Sciatic nerve (tissue), 2 donors: ENCODE results near the gene WDR26. TPM values are rescaled to one million over a fixed set of nuclear protein-coding genes. Genes with fewer than 3 reads are reported as not detected.

ENCODE experiments used
- ATAC-seq: fragments of 200-7000 bp; cut with Tn5 transposase; one replicate; pipeline ENCODE4 v1.9.1; 2020; ENCODE audit warnings: mild to moderate bottlenecking, moderate library complexity
- DNase-seq: peaks from one replicate; pipeline ENCODE4 v3.0.0-alpha.2; 2020; ENCODE audit warnings: low spot score
- intact Hi-C: fragments of 100-400 bp; cut with DNase I; formaldehyde crosslinking; loops from one replicate; pipeline ENCODE4 v1.14.2; 2022
- total RNA-seq: library from RNA; stranded (reverse); fragmentation: NEBNext Ultra II Directional; extraction: Animal tissue kit (Norgen Biotek cat#: 25700); gene quantifications from one replicate; pipeline ENCODE4 v1.2.1, GENCODE V29; 2021
- donor health status: DM: no; HTN: no; CAD: no.
- donor health status: DM: no; HTN: no; CAD: no.

The WDR26 gene
- total RNA-seq, 1 donor from 2014 or later, result 82.4 TPM

DNA sequence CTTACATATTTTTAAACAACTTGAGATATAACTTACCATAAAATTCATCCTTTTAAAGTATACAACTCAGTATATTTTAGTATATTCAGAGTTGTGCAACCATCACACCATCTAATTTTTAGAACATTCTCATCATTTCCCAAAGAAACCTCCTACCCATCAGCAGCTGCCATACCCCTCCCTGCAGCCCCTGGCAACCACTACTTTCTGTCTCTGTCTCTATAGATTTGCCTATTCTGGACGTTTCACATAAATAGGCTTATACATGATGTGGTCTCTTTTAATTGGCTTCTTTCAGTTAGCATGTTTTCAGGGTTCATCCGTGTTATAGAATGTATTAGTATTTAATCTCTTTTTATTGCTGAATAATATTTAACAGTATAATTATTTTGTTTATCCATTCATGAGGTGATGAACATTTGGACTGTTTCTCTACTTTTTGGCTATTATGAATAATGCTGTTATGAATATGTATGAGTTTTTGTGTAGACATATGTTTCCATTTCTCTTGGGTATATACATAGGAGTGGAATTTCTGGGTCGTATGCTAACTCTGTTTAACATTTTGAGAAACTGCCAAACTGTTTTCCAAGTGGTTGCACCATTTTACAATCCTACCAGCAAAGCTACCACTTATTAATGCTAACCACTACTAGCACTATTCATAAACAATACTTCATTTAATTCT is 29.5 kb downstream of the WDR26 start:
- DNase-seq, result no peak
- intact Hi-C loops, result no loop called here
- no peak for ATAC-seq

DNA sequence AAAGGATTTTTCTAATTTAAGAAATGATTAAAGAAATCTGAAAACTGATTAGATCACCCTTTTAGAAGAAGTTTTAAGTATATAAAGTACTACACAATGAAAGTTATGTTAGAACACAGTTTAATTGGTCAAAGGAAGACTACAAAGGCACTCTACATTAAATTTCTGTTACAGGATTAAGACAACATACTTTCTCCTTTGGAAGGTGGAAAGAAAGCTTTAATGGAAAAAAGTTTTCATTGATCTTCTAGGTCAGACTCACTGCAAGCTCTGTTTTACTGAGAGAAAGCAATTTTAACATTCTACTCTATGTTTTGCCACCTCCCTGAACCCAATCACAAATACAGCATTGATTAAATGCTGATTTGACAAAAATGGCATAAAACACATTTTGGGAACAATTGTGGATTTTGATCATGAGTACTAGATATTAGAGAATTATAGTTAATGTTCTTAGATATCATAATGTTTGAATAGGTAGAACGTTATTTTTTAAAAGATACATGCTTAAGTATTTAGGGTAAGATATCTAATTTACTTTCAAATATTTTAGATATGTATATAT is 32.0 kb downstream of the WDR26 start:
- DNase-seq (no peak), ATAC-seq (no peak)
- intact Hi-C loops, result no loop called here

DNA sequence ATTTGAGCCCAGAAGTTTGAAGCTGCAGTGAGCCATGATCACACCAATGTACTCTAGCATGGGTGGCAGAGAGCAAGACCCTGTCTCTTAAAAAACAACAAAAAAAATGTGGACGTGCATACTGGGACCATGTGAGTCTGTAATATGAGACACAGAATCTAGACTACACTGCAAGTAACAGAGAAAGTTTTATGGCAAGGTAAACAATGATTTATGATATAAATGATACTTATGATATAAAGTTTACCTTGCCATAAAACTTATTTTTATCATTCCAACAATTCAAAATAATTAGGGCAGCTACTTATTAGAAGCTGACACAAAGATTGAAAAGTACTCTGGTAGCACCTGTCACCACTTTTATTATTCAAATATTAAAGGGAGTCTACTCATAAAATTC is 34.7 kb downstream of the WDR26 start:
- intact Hi-C loops, result no loop called here
- no peak for ATAC-seq
- no peak for DNase-seq

DNA sequence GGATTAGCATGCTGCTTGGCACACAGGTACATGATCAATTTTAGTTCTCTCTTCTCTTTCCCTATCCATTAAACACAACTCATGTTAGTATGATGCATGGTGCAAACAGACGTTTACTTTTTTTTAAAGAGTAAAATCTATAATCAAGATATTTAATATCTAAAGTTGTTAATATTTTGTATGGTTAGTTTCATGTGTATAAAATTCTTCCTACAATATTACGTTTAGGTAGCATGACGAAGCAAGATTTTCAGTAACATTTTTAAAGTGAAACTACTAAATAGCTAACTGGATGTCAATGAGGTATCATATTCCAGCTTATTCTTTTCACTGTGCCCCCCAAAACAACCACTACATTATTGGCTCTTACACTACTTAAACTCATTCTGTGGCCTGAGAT is 41.3 kb downstream of the WDR26 start:
- DNase-seq (no peak), ATAC-seq (no peak)
- intact Hi-C loops, result no loop called here

DNA sequence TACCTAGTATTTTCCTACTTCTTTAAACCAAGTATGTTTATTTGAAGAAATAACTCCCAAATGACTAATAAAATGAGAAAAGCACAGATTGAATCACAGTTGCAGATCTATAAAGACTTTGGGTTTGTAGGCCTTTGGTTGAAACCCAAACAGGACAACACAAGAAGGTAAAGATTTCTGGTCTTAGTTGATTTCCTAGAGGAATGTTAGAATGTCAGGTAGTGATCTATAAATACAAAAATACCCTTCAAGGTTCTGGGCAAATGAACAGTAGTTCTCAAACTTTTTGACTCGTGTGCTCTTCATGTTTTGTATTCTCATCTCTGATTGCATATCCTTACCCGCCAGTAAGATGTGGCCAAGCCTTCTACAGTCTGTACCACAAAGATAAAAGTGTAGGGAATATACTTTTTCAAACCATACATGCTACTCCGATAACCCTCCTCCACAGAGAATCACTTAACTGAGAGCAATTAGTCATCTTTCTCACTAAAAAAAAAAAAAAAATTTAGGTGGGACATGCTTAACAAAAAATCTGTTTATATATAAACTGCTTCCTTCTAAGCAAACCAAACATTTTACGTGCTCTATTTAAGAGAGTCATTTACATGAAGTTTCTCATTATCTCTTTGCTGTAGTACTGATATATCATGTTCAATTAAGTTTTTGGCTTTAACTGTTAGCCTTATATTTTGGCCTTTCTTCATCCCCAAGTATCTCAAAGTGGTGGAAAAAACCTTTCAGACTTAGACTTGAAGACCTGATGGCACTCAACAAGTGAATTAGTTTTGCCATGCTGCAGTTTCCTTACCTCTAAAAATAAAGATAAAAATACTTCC is 42.0 kb downstream of the WDR26 start:
- ATAC-seq (no peak), DNase-seq (no peak)
- intact Hi-C loops, result no loop called here

DNA sequence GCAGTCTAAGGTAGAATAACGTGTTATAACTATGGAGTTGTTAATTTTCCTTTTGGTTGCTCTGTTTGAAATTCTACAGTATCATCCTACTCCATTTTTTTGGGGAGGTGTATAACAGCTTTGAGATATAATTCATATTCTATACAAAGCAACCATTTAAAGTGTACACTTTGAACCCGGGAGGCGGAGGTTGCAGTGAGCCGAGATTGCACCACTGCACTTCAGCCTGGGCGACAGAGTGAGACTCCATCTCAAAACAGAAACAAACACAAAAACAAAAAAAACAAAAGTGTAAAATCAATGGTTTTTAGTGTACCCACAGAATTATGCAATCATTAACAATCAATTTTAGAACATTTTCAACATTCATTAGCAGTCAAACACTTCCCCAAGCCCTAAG is 44.1 kb downstream of the WDR26 start:
- DNase-seq, result no peak
- intact Hi-C loops, result no loop called here
- no peak for ATAC-seq

DNA sequence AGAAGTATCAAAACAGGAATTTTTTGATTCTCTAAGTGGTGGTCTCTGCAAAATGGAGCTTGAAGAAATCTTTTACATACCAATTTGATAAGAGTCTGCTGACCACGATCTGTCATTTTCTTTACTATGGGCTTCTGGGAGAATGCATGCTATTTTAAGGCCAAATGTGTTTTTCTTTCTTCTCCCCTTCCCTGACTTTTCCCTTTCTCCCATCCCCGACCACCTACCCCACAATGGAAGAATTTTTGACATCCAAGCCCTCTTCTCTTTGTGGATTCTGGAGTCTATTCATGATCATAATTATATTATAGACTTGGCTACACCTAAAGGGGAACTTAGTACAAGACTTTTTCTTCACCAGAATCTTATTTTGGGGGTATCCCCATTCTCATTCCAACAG is 46.7 kb downstream of the WDR26 start:
- intact Hi-C loops, result no loop called here
- ATAC-seq, result no peak
- DNase-seq, result no peak

DNA sequence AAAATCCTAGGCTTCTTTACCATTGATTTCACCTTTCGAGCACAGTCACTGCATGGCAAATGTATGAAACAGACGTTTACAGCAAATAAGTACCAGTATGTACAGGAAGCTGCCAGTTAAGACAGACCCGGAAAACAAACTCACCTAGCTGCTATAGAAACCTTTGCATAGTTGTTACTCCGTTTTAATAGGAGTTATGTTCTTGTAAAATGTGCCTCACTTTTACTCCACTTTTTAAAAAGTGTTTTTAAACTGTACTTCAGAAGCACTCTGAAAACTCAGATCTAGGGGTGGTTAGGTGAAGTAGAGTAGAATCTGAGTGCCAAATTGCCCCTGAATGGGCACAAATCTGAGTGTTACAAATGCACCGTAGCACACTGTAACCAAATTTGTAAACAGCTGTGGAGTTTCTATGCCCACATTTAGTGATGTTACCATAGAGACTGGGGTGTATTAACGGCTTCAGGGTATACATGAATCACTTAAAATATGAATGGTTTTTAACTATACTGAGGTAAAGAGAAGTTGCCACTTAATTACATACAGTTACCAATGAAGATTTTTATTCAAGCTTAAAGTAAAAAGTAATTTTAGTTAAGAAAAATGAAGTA is 47.2 kb downstream of the WDR26 start:
- intact Hi-C loops, result no loop called here
- ATAC-seq (no peak), DNase-seq (no peak)

DNA sequence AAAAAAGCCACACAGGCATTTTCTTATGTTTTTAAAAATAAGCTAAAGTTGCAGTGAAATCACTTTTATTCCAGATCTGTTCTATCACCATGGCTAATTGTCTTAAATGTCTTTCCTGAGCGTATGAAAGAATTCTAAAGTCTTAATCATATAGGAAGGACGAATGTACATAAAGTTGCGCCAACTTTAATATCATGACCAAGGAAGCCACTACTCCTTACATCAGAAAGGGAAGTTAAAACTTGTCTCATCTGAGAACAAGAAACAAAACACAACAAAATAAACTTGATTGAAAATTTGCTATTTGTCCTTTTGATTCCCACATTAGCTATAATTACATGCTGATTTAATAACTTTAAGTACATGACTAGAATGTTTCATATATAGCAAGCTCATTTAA is 51.4 kb downstream of the WDR26 start:
- ATAC-seq (no peak), DNase-seq (no peak)
- intact Hi-C loops, result no loop called here

DNA sequence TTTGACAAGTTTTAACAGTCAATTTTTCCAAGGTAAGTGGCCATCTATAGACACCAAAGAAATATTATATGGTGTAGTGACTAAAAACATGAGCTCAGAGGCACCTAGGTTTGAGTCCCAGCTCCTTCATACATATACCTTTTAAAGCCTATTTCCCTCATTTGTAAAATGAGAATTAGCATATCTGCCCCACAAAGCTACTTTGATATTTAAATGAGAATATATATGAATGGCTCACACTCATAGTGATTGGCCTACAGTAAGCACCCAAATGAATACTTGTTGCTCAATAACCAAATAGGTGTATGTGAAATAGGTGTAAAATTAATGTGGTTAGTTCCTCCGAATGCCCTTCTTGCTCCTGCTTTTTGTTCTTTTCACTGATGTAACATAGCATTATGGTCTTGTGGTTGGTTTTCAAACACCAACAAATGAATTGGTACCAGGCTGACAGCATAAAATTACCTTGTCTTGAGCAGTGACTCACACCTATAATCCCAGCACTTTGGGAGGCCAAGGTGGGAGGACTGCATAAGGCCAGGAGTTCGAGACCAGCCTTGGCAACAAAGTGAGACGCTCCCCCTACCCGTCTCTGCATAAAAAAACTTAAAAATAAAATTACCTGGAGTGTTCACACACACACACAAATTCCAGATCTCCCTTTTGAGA is 52.6 kb downstream of the WDR26 start:
- no peak for DNase-seq
- no peak for ATAC-seq
- intact Hi-C loops, result no loop called here

DNA sequence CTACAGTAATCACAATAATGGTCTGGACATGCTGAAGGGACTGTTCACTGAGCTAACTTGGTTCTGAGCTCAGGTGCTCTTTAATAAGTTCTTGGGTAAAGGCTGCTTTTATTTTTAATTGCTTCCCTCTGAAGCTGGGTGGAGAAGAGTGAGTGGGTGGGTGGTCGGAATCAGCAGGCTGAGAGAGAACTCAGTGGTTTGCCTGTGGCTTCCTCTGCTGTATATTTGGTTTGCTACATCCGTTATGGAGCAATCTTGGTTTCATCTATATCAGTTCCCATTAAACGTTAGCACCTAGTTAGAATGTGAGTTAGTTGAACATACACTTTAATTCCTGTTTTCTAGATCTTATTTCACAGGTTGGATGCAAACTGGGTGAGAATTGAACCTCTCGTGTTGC is 54.6 kb downstream of the WDR26 start:
- ATAC-seq, result no peak
- intact Hi-C loops, result no loop called here
- DNase-seq, result no peak

DNA sequence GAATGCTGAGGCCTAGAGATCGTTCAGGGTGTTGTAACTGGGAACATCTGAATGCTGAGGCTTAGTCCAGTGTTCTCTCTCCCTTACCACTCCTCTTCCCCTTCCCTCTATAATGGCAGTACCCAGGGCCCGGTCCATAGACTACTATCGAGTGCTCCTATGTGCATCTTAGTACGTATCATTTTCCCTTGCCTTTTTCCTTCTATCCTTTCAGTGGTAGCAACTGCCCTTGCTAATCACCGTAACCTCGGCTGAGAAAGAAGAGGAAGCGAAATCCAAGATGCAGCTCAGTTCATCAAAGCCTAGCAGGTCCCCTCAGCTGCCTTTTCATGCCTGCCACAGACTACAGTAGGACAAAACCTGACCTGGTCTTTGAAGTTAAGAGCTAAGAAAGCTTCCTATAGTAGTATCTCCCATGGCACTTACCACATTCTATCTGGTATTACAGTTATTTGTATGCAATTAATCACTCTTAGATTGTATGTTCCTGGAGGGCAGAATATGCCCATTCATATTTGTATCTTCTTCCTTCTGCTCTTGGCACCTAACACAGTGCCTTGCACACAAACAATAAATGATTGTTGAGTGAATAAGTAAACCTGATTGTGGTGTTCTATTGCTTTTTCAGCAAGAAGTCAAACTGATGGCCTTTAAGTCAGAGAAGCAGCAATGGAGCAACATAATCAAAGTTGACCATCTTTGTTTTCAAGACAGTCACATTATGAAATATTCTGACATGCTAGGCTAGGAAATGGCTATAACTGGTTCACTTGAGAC is 55.6 kb downstream of the WDR26 start:
- intact Hi-C loops, result no loop called here
- no peak for ATAC-seq
- DNase-seq, result no peak

DNA sequence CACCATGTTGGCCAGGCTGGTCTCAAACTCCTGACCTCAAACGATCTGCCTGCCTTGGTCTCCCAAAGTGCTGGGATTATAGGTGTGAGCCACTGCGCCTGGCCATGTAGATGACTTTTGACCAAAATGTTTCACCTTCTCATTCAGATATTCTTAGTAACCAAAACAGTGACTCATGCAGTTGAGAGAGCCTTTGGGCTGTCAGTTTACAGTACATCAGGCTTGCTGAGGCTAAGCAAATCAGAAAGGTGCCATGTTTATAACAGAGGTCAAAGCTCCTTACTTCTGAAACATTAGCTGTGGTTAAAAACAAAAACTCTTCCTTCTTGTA is 57.0 kb downstream of the WDR26 start:
- intact Hi-C loops, result no loop called here
- DNase-seq (no peak), ATAC-seq (no peak)

DNA sequence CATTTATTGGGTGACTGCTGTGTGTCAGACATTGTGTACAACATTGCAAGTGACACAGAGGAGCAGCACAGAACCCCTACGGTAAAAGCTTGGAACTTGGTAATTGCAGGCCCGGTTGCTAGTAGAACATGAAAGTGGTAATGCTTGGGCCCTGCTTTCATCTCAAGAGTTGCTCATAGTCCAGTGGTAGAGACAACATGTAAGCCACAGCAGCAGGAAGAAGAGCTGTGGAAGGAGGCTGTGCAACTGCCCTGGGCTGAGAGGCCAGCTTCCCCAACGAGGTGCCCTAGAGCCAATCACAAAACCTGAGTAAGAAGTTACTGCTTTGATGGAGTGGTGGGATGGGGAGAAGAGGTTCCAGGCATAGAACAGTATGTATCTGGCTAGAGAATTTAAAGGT is 59.5 kb downstream of the WDR26 start:
- ATAC-seq (no peak), DNase-seq (no peak)
- intact Hi-C loops, result no loop called here

DNA sequence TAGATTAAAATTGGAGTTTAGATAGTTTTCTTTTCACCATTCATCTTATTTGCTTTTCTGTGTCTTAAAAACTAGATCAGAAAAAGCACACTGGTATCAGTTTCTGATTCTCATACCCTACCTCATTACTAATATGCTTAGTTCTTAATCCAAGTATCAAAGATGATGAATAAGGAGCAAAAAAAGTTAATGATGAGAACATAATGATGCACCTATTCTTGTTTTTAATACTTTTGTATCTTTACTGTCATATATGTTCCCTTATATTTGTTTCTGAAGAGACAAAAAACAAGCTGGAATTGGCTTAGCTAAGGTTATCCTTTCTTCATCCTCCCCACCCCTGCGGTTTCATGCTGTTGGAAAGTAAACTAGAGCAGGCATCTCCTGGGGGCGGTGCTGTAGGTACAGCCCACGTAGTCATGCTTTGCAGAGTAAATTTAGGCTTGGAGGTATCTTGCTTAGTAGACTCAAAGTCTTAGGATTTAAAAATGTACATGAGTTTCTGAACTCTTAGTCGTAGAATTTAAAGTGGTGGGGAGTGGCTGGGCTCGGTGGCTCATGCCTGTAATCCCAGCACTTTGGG is 61.5 kb downstream of the WDR26 start:
- intact Hi-C loops, result no loop called here
- no peak for DNase-seq

DNA sequence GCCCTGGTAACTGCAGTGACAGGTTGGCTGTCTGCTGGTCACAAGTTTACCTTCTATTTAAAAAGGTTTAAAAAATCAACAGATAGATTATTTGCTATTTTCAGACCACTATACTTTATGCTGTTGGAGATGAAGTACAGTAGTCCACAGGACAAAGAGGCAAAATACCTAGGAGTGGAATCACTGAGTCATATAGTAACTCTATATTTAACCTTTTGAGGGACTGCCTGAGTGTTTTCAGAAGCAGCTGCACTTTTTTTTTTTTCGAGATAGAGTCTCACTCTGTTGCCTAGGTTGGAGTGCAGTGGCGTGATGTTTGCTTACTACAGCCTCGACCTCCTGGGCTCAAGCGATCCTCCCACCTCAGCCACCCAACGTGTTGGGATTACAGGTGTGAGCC is 66.2 kb downstream of the WDR26 start:
- no peak for DNase-seq
- intact Hi-C loops, result no loop called here
- ATAC-seq, result no peak

More for the DNA sequence above, 61.5 kb downstream of the WDR26 start:
- ATAC-seq, result no peak

DNA sequence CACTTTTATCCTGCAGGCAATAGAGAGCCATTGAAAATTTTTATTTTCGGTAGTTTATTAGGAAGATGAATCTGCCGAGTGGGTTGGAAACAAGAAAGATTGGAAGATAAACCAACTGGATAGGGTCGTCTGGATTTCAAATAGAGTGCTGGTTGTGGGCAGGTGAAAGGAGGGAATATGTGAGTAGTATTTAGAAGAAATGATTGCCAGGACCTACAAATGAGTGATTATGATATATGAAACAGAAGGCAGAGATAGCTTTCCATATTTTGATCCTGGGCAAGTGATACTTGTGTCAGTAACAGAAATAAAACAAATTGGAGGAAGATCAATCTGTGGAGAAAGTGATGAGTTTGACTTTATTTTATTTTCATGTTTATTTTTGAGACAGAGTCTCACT is 75.4 kb downstream of the WDR26 start:
- intact Hi-C loops, result no loop called here
- DNase-seq, result no peak
- no peak for ATAC-seq

DNA sequence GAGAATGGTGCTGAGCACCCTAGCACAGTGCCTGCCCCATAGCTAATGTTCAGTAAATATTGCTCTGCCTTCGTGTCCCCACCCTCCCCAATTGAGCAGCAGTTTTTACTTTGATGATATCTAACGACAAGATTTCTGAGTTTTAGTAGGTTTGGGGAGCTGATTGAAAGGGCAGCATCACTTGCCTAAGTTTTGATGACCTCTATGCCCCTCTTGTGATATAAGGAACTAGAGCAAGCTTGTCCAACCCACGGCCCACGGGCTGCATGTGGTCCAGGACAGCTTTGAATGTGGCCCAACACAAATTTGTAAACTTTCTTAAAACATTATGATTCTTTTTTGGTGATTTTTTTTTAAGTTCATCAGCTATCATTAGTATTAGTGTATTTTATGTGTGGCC is 76.4 kb downstream of the WDR26 start:
- ATAC-seq (no peak), DNase-seq (no peak)
- intact Hi-C loops, result no loop called here
